Uterine smooth muscle cell (primary cell): ENCODE data around the gene MYO18A. TPM values are rescaled to one million over a fixed set of nuclear protein-coding genes. Genes with fewer than 3 reads are reported as not detected.

Experiments
- total RNA-seq: library from RNA; depleted of rRNA; stranded (reverse); fragments of >200 nt; gene quantifications from 2 replicates; pipeline ENCODE4 v1.2.3, GENCODE V29; 2014

Gene MYO18A
- 90.3 and 97.6 TPM in 2 replicates for total RNA-seq

GRCh38 chr17:29180034-29180787 lies at the start of gene MYO18A:
MYO18A (minus strand) TSS chr17:29180398; CDS start chr17:29166940, 13,458 bp downstream.

GRCh38 chr17:29042679-29043538 lies 137.3 kb downstream of the MYO18A start, which contains the start of gene PIPOX:
PIPOX (plus strand) TSS chr17:29043141; CDS start chr17:29043226, 85 bp downstream.

Other genes with a start within 250 kb of the MYO18A start
- 12.8 and 18.6 TPM in 2 replicates for gene PHF12, start 228.9 kb downstream of the MYO18A start, total RNA-seq
- gene SEZ6, start 174.4 kb downstream of the MYO18A start, total RNA-seq: not detected in 2 replicates
- 1.1 and 2.7 TPM in 2 replicates for gene PIPOX, start 137.3 kb downstream of the MYO18A start, total RNA-seq
- not detected in 2 replicates for gene CRYBA1, start 66.5 kb upstream of the MYO18A start, total RNA-seq
- 24.8 and 30.6 TPM in 2 replicates for gene NUFIP2, start 113.8 kb upstream of the MYO18A start, total RNA-seq
- 66.6 and 72.6 TPM in 2 replicates for gene TAOK1, start 210.0 kb upstream of the MYO18A start, total RNA-seq